ENCODE results near the gene MARCHF10.

- no peak for TF ChIP-seq POLR2A (IDR thresholded peaks at IDR 0.05; ENCODE audit: low read depth, low read length)
- no peak for TF ChIP-seq POLR2AphosphoS5 (IDR thresholded peaks at IDR 0.05; ENCODE audit: low read depth, low read length)
- TF ChIP-seq TAF1 (IDR thresholded peaks at IDR 0.05; ENCODE audit: low read depth, low read length): no peak
- no peak for TF ChIP-seq PAX5 (IDR thresholded peaks at IDR 0.05; ENCODE audit: insufficient read depth, low read length, severe bottlenecking)
- no peak for TF ChIP-seq POU2F2 (IDR thresholded peaks at IDR 0.05; ENCODE audit: low read depth, low read length)
- no peak for TF ChIP-seq SPI1 (IDR thresholded peaks at IDR 0.05; ENCODE audit: low read depth, low read length)
Observed at GRCh38 chr17:62751060-62751691, 56.9 kb downstream of the MARCHF10 start.

Data from GM12891 (cell line).